IPS-18c (cell line): ENCODE results near the gene CDY1.
"Not testable (repeated sequence)": the region's sequence is repeated elsewhere in the genome, so short reads cannot be mapped to it uniquely, and the experiment has no call there.

Experiments used
- H3K4me3 ChIP-seq: 2 replicates; pipeline ENCODE4 v1.7.0; 2013; ENCODE audit warnings: low read depth, mild to moderate bottlenecking, low read length, moderate library complexity; ENCODE audit not compliant: insufficient read depth
- H3K9me3 ChIP-seq: one replicate; pipeline ENCODE4 v1.6.1; 2013; ENCODE audit warnings: mild to moderate bottlenecking, low read length, moderate library complexity; ENCODE audit not compliant: control insufficient read depth, insufficient read depth

The CDY1 gene

GRCh38 chrY:25621817-25622216, at the start of gene CDY1:
Gene CDY1, plus strand, starts transcription at chrY:25622117. Its CDS starts 326 bp downstream, at chrY:25622443.
- not testable (repeated sequence) for H3K9me3 ChIP-seq, H3K4me3 ChIP-seq

- H3K4me3 ChIP-seq, H3K9me3 ChIP-seq: not testable (repeated sequence)
Measured at GRCh38 chrY:25593336-25593735, 28.6 kb upstream of the CDY1 start.

- H3K9me3 ChIP-seq, H3K4me3 ChIP-seq: not testable (repeated sequence)
Measured at GRCh38 chrY:25620209-25620608, 1.7 kb upstream of the CDY1 start.

- not testable (repeated sequence) for H3K4me3 ChIP-seq, H3K9me3 ChIP-seq
Measured at GRCh38 chrY:25626524-25626923, 4.6 kb downstream of the CDY1 start.

GRCh38 chrY:25630383-25631112, 8.6 kb downstream of the CDY1 start:
- H3K9me3 ChIP-seq, H3K4me3 ChIP-seq: not testable (repeated sequence)

- not testable (repeated sequence) for H3K4me3 ChIP-seq, H3K9me3 ChIP-seq
Measured at GRCh38 chrY:25639852-25640251, 17.9 kb downstream of the CDY1 start.

- not testable (repeated sequence) for H3K4me3 ChIP-seq, H3K9me3 ChIP-seq
Measured at GRCh38 chrY:25643024-25643915, 21.4 kb downstream of the CDY1 start.
